Epithelial cell of esophagus (primary cell): ENCODE measurements around the gene STK38.
"Not testable (repeated sequence)": the region's sequence is repeated elsewhere in the genome, so short reads cannot be mapped to it uniquely, and the experiment has no call there.

Experiments
- DNase-seq: peaks from one replicate; pipeline ENCODE4 v3.0.0; 2010; ENCODE audit warnings: low read depth
- H3K4me3 ChIP-seq: 2 replicates; pipeline ENCODE4 v1.5.1; 2011; ENCODE audit warnings: mild to moderate bottlenecking, low read length, control low read depth
- CTCF ChIP-seq: IDR thresholded peaks from 2 replicates; pipeline ENCODE4 v1.5.1; 2011; ENCODE audit warnings: low read depth, mild to moderate bottlenecking, low read length, control low read depth, inconsistent platforms; ENCODE audit not compliant: insufficient read depth; ENCODE audit errors: missing control alignments

The STK38 gene

GRCh38 chr6:36590237-36590636 is 43.0 kb upstream of the STK38 start:
- TF ChIP-seq CTCF = no peak
- peak; percentile 91 for DNase-seq
- no peak overlapping the region for H3K4me3 ChIP-seq

GRCh38 chr6:36589025-36589400 is 41.7 kb upstream of the STK38 start:
- not testable (repeated sequence) for H3K4me3 ChIP-seq, DNase-seq

GRCh38 chr6:36586606-36587005 is 39.3 kb upstream of the STK38 start:
- no peak for TF ChIP-seq CTCF
- DNase-seq = no peak
- no peak overlapping the region for H3K4me3 ChIP-seq

GRCh38 chr6:36581716-36582115 is 34.4 kb upstream of the STK38 start:
- no peak overlapping the region for H3K4me3 ChIP-seq
- no peak for TF ChIP-seq CTCF
- DNase-seq = no peak

- no peak for TF ChIP-seq CTCF
- no peak overlapping the region for H3K4me3 ChIP-seq
- no peak for DNase-seq
Observed at GRCh38 chr6:36580184-36580526, 32.9 kb upstream of the STK38 start.

- no peak for TF ChIP-seq CTCF
- H3K4me3 ChIP-seq = no peak overlapping the region
- DNase-seq = no peak
Observed at GRCh38 chr6:36578431-36578830, 31.2 kb upstream of the STK38 start.

- no peak for TF ChIP-seq CTCF
- no peak overlapping the region for H3K4me3 ChIP-seq
- DNase-seq = no peak
Observed at GRCh38 chr6:36578030-36578429, 30.8 kb upstream of the STK38 start.

GRCh38 chr6:36577301-36577700 is 30.0 kb upstream of the STK38 start:
- peak; percentile 84 for DNase-seq
- no peak for TF ChIP-seq CTCF
- no peak overlapping the region for H3K4me3 ChIP-seq
